ENCODE measurements around the gene PDSS1. TPM values are rescaled to one million over a fixed set of nuclear protein-coding genes. Genes with fewer than 3 reads are reported as not detected.

Gene PDSS1
- total and polyA plus RNA-seq, 4 donors = 6.0 to 7.6 (median 7.1) TPM

- no peaks in the 10 kb centered on the region for H3K9me3 ChIP-seq (ENCODE audit: control insufficient read depth in 4 of 4, low read length in 3 of 4)
- DNase-seq (ENCODE audit: low spot score) = no peak
- H3K4me3 ChIP-seq (ENCODE audit: low read depth in 1 of 3, low read length in 3 of 3) = no peak overlapping the region
- no peak overlapping the region for H3K27ac ChIP-seq (ENCODE audit: low read depth in 1 of 2, low read length in 2 of 2)
- TF ChIP-seq CTCF (IDR thresholded peaks at IDR 0.05; ENCODE audit: low read depth, low read length, missing input control) (no peak), REST (IDR thresholded peaks at IDR 0.05) (no peak), JUND (IDR thresholded peaks at IDR 0.05) (no peak), ZBTB33 (IDR thresholded peaks at IDR 0.05) (no peak), TAF1 (conservative IDR thresholded peaks at IDR 0.05) (no peak), YY1 (IDR thresholded peaks at IDR 0.05) (no peak), FOXA1 (IDR thresholded peaks at IDR 0.05) (no peak), MAX (IDR thresholded peaks at IDR 0.05) (no peak), HNF4G (IDR thresholded peaks at IDR 0.05) (no peak), EGR1 (IDR thresholded peaks at IDR 0.05; ENCODE audit: low read depth in 2 of 2) (no peak), NR2F2 (IDR thresholded peaks at IDR 0.05) (no peak)
- peaks cover 0 to 14% (median 6%) of the 10 kb centered on the region in 4 donors for H3K36me3 ChIP-seq (ENCODE audit: control insufficient read depth in 4 of 4, insufficient read depth in 3 of 4, low read depth in 1 of 4, low read length in 3 of 4)
- H3K4me1 ChIP-seq (ENCODE audit: control insufficient read depth in 4 of 4, insufficient read depth in 4 of 4, low read length in 3 of 4) = peaks cover 13 to 31% (median 23%) of the 10 kb centered on the region in 4 donors
- WGBS = 95% methylated on average over 4 of the region's 4 CpGs
- no peak overlapping the region for H3K9ac ChIP-seq (ENCODE audit: low read depth in 1 of 2, low read length in 2 of 2)
- H3K27me3 ChIP-seq (ENCODE audit: control insufficient read depth in 4 of 4, insufficient read depth in 4 of 4, low read length in 3 of 4) = no peaks in the 10 kb centered on the region
These were observed 5.6 kb downstream of the PDSS1 start for GRCh38 chr10:26703096-26703495.

- Histone ChIP-seq H3K9me3 (ENCODE audit: control insufficient read depth in 4 of 4, low read length in 3 of 4) (no peaks in the 10 kb centered on the region), H3K4me1 (ENCODE audit: control insufficient read depth in 4 of 4, insufficient read depth in 4 of 4, low read length in 3 of 4) (peaks cover 10 to 22% (median 16%) of the 10 kb centered on the region in 4 donors), H3K27ac (ENCODE audit: low read depth in 1 of 2, low read length in 2 of 2) (no peak overlapping the region), H3K36me3 (ENCODE audit: control insufficient read depth in 4 of 4, insufficient read depth in 3 of 4, low read depth in 1 of 4, low read length in 3 of 4) (peaks cover 0 to 18% (median 10%) of the 10 kb centered on the region in 4 donors), H3K9ac (ENCODE audit: low read depth in 1 of 2, low read length in 2 of 2) (no peak overlapping the region), H3K27me3 (ENCODE audit: control insufficient read depth in 4 of 4, insufficient read depth in 4 of 4, low read length in 3 of 4) (no peaks in the 10 kb centered on the region), H3K4me3 (ENCODE audit: low read depth in 1 of 3, low read length in 3 of 3) (no peak overlapping the region)
- 92% methylated on average over 9 of the region's 9 CpGs for WGBS
- no peak for DNase-seq (ENCODE audit: low spot score)
- TF ChIP-seq GABPA (IDR thresholded peaks at IDR 0.05 in 1 of 2, conservative IDR thresholded peaks at IDR 0.05 in 1 of 2) (no peak), FOXA2 (IDR thresholded peaks at IDR 0.05) (no peak), RAD21 (IDR thresholded peaks at IDR 0.05) (no peak), ATF3 (IDR thresholded peaks at IDR 0.05) (no peak), REST (IDR thresholded peaks at IDR 0.05) (no peak), HNF4A (conservative IDR thresholded peaks at IDR 0.05) (no peak), JUND (IDR thresholded peaks at IDR 0.05) (no peak), YY1 (IDR thresholded peaks at IDR 0.05) (no peak), EGR1 (IDR thresholded peaks at IDR 0.05; ENCODE audit: low read depth in 2 of 2) (no peak), SP1 (IDR thresholded peaks at IDR 0.05) (no peak), TAF1 (conservative IDR thresholded peaks at IDR 0.05) (no peak), CTCF (IDR thresholded peaks at IDR 0.05; ENCODE audit: low read depth, low read length, missing input control) (no peak)
These were observed 6.5 kb downstream of the PDSS1 start for GRCh38 chr10:26703974-26704373.

Data from liver (tissue), 9 donors.